Neural cell (in vitro differentiated cells): ENCODE results near the gene CDYL. TPM values are rescaled to one million over a fixed set of nuclear protein-coding genes. Genes with fewer than 3 reads are reported as not detected.

ENCODE experiments used
- H2AFZ ChIP-seq: fragments of 200-600, 300-800 bp; sonication (generic), shearing (Covaris generic); 2 replicates; pipeline ENCODE4 v1.6.0; 2014; ENCODE audit warnings: low read depth, mild to moderate bottlenecking, antibody characterized with exemption, low read length, moderate library complexity
- H3F3A ChIP-seq: fragments of 200-600 bp; shearing (Covaris generic); 2 replicates; pipeline ENCODE4 v1.6.1; 2016; ENCODE audit warnings: mild to moderate bottlenecking, moderate library complexity, mixed read lengths, antibody characterized with exemption, low read length; ENCODE audit not compliant: insufficient read depth, poor library complexity, severe bottlenecking
- H3K27ac ChIP-seq: fragments of 200-600, 300-800 bp; sonication (generic), shearing (Covaris generic); 2 replicates; pipeline ENCODE4 v1.5.1; 2014; ENCODE audit warnings: mild to moderate bottlenecking, low read length, moderate library complexity
- H3K27me3 ChIP-seq: fragments of 300-800, 200-600 bp; sonication (generic), shearing (Covaris generic); 2 replicates; pipeline ENCODE4 v1.6.0; 2014; ENCODE audit warnings: mild to moderate bottlenecking, low read depth, low read length, moderate library complexity; ENCODE audit not compliant: insufficient read depth
- H3K36me3 ChIP-seq: fragments of 300-800, 200-600 bp; sonication (generic), shearing (Covaris generic); 2 replicates; pipeline ENCODE4 v1.5.1; 2014; ENCODE audit warnings: mild to moderate bottlenecking, antibody characterized with exemption, low read length, moderate library complexity; ENCODE audit not compliant: insufficient read depth
- H3K4me2 ChIP-seq: fragments of 300-800, 200-600 bp; sonication (generic), shearing (Covaris generic); 2 replicates; pipeline ENCODE4 v1.6.0; 2014; ENCODE audit warnings: mild to moderate bottlenecking, low read length
- H3K4me3 ChIP-seq: fragments of 300-800, 200-600 bp; sonication (generic), shearing (Covaris generic); 2 replicates; pipeline ENCODE4 v1.5.1; 2014; ENCODE audit warnings: mild to moderate bottlenecking, low read length, moderate library complexity
- H3K79me2 ChIP-seq: fragments of 200-600 bp; shearing (Covaris generic); replicated peaks from 2 replicates; pipeline ENCODE4 v1.6.0; 2014; ENCODE audit warnings: mild to moderate bottlenecking, low read length, moderate library complexity; ENCODE audit not compliant: insufficient read depth
- H3K9ac ChIP-seq: fragments of 300-800, 200-600 bp; sonication (generic), shearing (Covaris generic); 2 replicates; pipeline ENCODE4 v1.6.1; 2016; ENCODE audit warnings: mild to moderate bottlenecking, low read length, mixed read lengths
- H3K9me2 ChIP-seq: fragments of 200-600 bp; shearing (Covaris generic); 2 replicates; pipeline ENCODE4 v1.6.1; 2016; ENCODE audit warnings: mild to moderate bottlenecking, low read length, mixed read lengths; ENCODE audit not compliant: insufficient read depth
- H3K9me3 ChIP-seq: fragments of 200-600, 300-800 bp; sonication (generic), shearing (Covaris generic); 2 replicates; pipeline ENCODE4 v1.6.1; 2016; ENCODE audit warnings: mild to moderate bottlenecking, mixed run types, low read length, moderate library complexity, mixed read lengths
- H4K20me1 ChIP-seq: fragments of 200-600 bp; shearing (Covaris generic); 2 replicates; pipeline ENCODE4 v1.6.1; 2016; ENCODE audit warnings: mild to moderate bottlenecking, mixed run types; ENCODE audit not compliant: insufficient read depth
- CTCF ChIP-seq: fragments of 450-650 bp; IDR thresholded peaks from 2 replicates; pipeline ENCODE4 v1.5.1; 2014; ENCODE audit warnings: antibody characterized with exemption, mild to moderate bottlenecking, moderate library complexity; ENCODE audit not compliant: poor library complexity, severe bottlenecking
- EP300 ChIP-seq: fragments of 450-650 bp; conservative IDR thresholded peaks from 2 replicates; pipeline ENCODE4 v1.6.1; 2014; ENCODE audit warnings: antibody characterized with exemption, mild to moderate bottlenecking, moderate library complexity; ENCODE audit not compliant: poor library complexity, severe bottlenecking
- EZH2 ChIP-seq: fragments of 200-600, 300-800 bp; shearing (Covaris generic), sonication (generic); IDR thresholded peaks from 2 replicates; pipeline ENCODE4 v1.6.1; 2014; ENCODE audit warnings: antibody characterized with exemption, low read length, borderline replicate concordance, mild to moderate bottlenecking; ENCODE audit not compliant: insufficient read depth, poor library complexity, severe bottlenecking
- MXI1 ChIP-seq: fragments of 450-650 bp; conservative IDR thresholded peaks from 2 replicates; pipeline ENCODE4 v1.6.1; 2014; ENCODE audit warnings: antibody characterized with exemption, mild to moderate bottlenecking; ENCODE audit not compliant: poor library complexity, severe bottlenecking
- POLR2AphosphoS5 ChIP-seq: IDR thresholded peaks from 2 replicates; pipeline ENCODE4 v1.6.1; 2012
- RAD21 ChIP-seq: fragments of 450-650 bp; conservative IDR thresholded peaks from 2 replicates; pipeline ENCODE4 v1.6.1; 2014; ENCODE audit warnings: antibody characterized with exemption, mild to moderate bottlenecking, moderate library complexity
- SMC3 ChIP-seq: fragments of 450-650 bp; conservative IDR thresholded peaks from 2 replicates; pipeline ENCODE4 v1.6.1; 2014; ENCODE audit warnings: antibody characterized with exemption, mild to moderate bottlenecking, moderate library complexity; ENCODE audit not compliant: poor library complexity
- TAF1 ChIP-seq: IDR thresholded peaks from 2 replicates; pipeline ENCODE4 v1.6.1; 2012; ENCODE audit warnings: low read depth
- polyA plus RNA-seq: library from polyadenylated mRNA; depleted of rRNA; stranded (reverse); fragments of >200 nt; gene quantifications from 2 replicates; pipeline ENCODE4 v1.2.3, GENCODE V29; 2014
- TF ChIP-seq, protein P1 (sequence below): IDR thresholded peaks from 2 replicates; pipeline ENCODE4 v1.6.1; 2012; ENCODE audit warnings: borderline replicate concordance

Gene CDYL
- polyA plus RNA-seq, 1 donor from 2014 or later: 5.2 TPM

DNA sequence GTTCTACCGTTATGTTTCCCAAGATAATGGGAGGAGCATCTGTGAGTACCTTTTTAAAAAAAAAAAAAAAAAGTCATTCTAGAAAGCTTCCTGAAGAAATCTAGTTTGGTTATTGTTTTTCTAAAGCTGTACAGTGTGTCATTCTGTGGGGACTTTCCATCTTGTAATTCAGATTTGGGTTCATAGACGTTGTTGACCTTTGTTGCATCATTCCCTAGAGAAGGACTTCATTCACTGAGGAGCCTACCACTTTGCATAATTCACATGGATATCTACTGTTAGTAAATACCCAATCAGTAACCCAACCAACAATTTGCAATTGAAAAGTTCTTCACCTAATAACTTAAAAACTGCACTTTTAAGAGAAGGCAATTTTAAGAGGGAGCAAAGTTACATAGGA lies 167.5 kb downstream of the CDYL start:
- no peak overlapping the region for H3K4me3 ChIP-seq
- no peaks in the 10 kb centered on the region for H3K36me3 ChIP-seq
- no peak overlapping the region for H3K4me2 ChIP-seq
- H3K27me3 ChIP-seq: no peaks in the 10 kb centered on the region
- H3K9me3 ChIP-seq: no peaks in the 10 kb centered on the region
- no peaks in the 10 kb centered on the region for H3K79me2 ChIP-seq
- H3F3A ChIP-seq: no peaks in the 10 kb centered on the region
- H3K9me2 ChIP-seq: no peaks in the 10 kb centered on the region
- H3K27ac ChIP-seq: no peak overlapping the region
- no peaks in the 10 kb centered on the region for H4K20me1 ChIP-seq
- no peak for TF ChIP-seq POLR2AphosphoS5
- TF ChIP-seq MXI1: no peak
- no peak for TF ChIP-seq EZH2
- TF ChIP-seq CTCF: no peak
- no peak for TF ChIP-seq SMC3
- TF ChIP-seq TAF1: no peak
- TF ChIP-seq EP300: no peak
- TF ChIP-seq, protein P1, sequence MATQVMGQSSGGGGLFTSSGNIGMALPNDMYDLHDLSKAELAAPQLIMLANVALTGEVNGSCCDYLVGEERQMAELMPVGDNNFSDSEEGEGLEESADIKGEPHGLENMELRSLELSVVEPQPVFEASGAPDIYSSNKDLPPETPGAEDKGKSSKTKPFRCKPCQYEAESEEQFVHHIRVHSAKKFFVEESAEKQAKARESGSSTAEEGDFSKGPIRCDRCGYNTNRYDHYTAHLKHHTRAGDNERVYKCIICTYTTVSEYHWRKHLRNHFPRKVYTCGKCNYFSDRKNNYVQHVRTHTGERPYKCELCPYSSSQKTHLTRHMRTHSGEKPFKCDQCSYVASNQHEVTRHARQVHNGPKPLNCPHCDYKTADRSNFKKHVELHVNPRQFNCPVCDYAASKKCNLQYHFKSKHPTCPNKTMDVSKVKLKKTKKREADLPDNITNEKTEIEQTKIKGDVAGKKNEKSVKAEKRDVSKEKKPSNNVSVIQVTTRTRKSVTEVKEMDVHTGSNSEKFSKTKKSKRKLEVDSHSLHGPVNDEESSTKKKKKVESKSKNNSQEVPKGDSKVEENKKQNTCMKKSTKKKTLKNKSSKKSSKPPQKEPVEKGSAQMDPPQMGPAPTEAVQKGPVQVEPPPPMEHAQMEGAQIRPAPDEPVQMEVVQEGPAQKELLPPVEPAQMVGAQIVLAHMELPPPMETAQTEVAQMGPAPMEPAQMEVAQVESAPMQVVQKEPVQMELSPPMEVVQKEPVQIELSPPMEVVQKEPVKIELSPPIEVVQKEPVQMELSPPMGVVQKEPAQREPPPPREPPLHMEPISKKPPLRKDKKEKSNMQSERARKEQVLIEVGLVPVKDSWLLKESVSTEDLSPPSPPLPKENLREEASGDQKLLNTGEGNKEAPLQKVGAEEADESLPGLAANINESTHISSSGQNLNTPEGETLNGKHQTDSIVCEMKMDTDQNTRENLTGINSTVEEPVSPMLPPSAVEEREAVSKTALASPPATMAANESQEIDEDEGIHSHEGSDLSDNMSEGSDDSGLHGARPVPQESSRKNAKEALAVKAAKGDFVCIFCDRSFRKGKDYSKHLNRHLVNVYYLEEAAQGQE: no peak
- no peak for TF ChIP-seq RAD21
- H2AFZ ChIP-seq: no peak overlapping the region
- no peak overlapping the region for H3K9ac ChIP-seq

- H3F3A ChIP-seq: no peaks in the 10 kb centered on the region
- H3K36me3 ChIP-seq: no peaks in the 10 kb centered on the region
- H3K4me2 ChIP-seq: no peak overlapping the region
- H2AFZ ChIP-seq: no peak overlapping the region
- H3K79me2 ChIP-seq: no peaks in the 10 kb centered on the region
- H3K9me2 ChIP-seq: no peaks in the 10 kb centered on the region
- H3K27me3 ChIP-seq: no peaks in the 10 kb centered on the region
- TF ChIP-seq, protein P1: no peak
- TF ChIP-seq SMC3: no peak
- TF ChIP-seq EP300: no peak
- TF ChIP-seq POLR2AphosphoS5: no peak
- no peak for TF ChIP-seq TAF1
- no peak for TF ChIP-seq MXI1
- TF ChIP-seq RAD21: no peak
- no peak for TF ChIP-seq CTCF
- no peak for TF ChIP-seq EZH2
- H4K20me1 ChIP-seq: no peaks in the 10 kb centered on the region
- H3K27ac ChIP-seq: no peak overlapping the region
- no peak overlapping the region for H3K4me3 ChIP-seq
- H3K9me3 ChIP-seq: no peaks in the 10 kb centered on the region
- H3K9ac ChIP-seq: no peak overlapping the region
These were observed 168.1 kb downstream of the CDYL start for GRCh38 chr6:4944325-4944724.
